Loucy (cell line): ENCODE data around the gene COL5A3.

Experiments used
- CTCF ChIP-seq: fragments of 200-600 bp; sonication (generic); conservative IDR thresholded peaks from 2 replicates; pipeline ENCODE4 v1.5.1; 2014; ENCODE audit warnings: mild to moderate bottlenecking, antibody characterized with exemption, low read length
- EZH2phosphoT487 ChIP-seq: fragments of 200-600 bp; IDR thresholded peaks from 2 replicates; pipeline ENCODE4 v1.6.1; 2018; ENCODE audit warnings: antibody characterized with exemption, mild to moderate bottlenecking, moderate library complexity, borderline replicate concordance

- TF ChIP-seq CTCF: no peak
- no peak for TF ChIP-seq EZH2phosphoT487
These were observed 34.1 kb upstream of the COL5A3 start for GRCh38 chr19:10044390-10044789.
